ENCODE data around the gene PML.

- TF ChIP-seq POLR2A (IDR thresholded peaks at IDR 0.05), result no peak
- TF ChIP-seq, protein P1, sequence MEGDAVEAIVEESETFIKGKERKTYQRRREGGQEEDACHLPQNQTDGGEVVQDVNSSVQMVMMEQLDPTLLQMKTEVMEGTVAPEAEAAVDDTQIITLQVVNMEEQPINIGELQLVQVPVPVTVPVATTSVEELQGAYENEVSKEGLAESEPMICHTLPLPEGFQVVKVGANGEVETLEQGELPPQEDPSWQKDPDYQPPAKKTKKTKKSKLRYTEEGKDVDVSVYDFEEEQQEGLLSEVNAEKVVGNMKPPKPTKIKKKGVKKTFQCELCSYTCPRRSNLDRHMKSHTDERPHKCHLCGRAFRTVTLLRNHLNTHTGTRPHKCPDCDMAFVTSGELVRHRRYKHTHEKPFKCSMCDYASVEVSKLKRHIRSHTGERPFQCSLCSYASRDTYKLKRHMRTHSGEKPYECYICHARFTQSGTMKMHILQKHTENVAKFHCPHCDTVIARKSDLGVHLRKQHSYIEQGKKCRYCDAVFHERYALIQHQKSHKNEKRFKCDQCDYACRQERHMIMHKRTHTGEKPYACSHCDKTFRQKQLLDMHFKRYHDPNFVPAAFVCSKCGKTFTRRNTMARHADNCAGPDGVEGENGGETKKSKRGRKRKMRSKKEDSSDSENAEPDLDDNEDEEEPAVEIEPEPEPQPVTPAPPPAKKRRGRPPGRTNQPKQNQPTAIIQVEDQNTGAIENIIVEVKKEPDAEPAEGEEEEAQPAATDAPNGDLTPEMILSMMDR (IDR thresholded peaks at IDR 0.05), result no peak
Measured at GRCh38 chr15:74022706-74023470, 28.4 kb downstream of the PML start.

Data from tibial nerve (tissue), 3 donors.